ENCODE results near the gene TMEM205.
A peak's percentile ranks its signal among the peaks of the same experiment; 100 is the strongest.
"Not testable (repeated sequence)": the region's sequence is repeated elsewhere in the genome, so short reads cannot be mapped to it uniquely, and the experiment has no call there.

Gene TMEM205

DNA sequence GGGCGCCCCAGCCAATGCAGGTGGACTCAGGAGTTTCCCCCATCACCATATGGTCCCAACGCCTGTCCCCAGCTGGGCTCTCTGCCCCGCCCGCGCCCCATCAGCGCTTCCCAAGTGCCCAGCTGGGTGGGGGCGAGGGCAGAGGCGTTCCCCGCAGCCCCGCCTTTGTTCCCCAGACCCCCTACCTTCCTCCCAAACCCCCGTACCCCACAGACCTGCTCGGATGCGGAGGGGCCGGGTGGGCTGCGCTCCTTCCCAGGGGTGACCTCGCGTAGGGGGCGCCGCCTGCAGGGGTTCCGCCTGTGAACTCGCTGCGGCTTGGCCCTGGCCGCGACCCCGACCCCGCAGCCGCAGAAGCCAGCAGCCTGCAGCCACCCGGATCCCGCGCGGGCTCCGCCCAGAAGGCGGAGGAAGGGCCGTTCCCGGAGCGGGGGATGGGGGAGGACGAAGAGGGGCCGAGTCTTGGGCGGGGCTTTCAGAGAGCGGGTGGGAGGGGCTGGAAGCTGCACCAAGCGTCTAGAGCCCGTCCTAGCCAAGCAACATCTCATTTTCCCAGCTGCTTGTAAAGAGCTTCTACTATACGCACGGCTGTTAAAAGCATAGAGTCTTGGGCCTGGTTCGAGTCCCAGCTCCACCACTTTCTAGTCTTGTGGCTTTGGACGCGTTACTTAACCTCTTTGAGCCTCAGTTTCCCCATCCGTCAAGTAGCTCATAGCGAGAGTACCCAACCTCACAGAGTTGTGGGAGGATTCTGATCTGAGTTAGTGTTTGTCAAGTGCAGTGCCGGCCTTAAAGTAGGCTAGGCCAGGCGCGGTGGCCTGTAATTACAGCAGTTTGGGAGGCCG lies 6.6 kb downstream of the TMEM205 start, which contains the start of gene RAB3D:
Gene RAB3D, minus strand, starts transcription at position 404 of the 845 bp plus-strand sequence. CDS start 2,258 bp downstream, outside the sequence.
- H3K9me3 ChIP-seq: no peaks in the 10 kb centered on the region
- peak within 1 kb of the TSS; percentile 67 to 89 for H3K4me3 ChIP-seq
- DNase-seq: peak; percentile 91 to 97
- TF ChIP-seq CTCF (IDR thresholded peaks at IDR 0.05): no peak
- peaks cover 22 to 46% (median 28%) of the 10 kb centered on the region in 3 donors for H3K36me3 ChIP-seq
- peaks cover 0 to 40% (median 28%) of the 10 kb centered on the region in 4 donors for H3K4me1 ChIP-seq
- H3K27me3 ChIP-seq: no peaks in the 10 kb centered on the region
- H3K27ac ChIP-seq: peak within 1 kb of the TSS; percentile 80 to 81
- intact Hi-C loops (cut with DNase I; ENCODE audit: low total_unique reads): loop anchor here (5.0 kb wide), 1 partner anchor 47 kb away; no protein-coding TSS in a partner anchor

GRCh38 chr19:11338569-11339253 lies 7.4 kb downstream of the TMEM205 start:
- no peak for TF ChIP-seq CTCF (IDR thresholded peaks at IDR 0.05)
- peaks cover 0 to 32% (median 21%) of the 10 kb centered on the region in 4 donors for H3K4me1 ChIP-seq
- DNase-seq: no peak
- intact Hi-C loops (cut with DNase I; ENCODE audit: low total_unique reads): loop anchor here (5.0 kb wide), 1 partner anchor 46 kb away; no protein-coding TSS in a partner anchor
- peaks cover 29 to 54% (median 36%) of the 10 kb centered on the region in 3 donors for H3K36me3 ChIP-seq
- peak overlapping the region; percentile 80 to 81 for H3K27ac ChIP-seq
- peak overlapping the region; percentile 67 to 89 for H3K4me3 ChIP-seq
- H3K9me3 ChIP-seq: no peaks in the 10 kb centered on the region
- no peaks in the 10 kb centered on the region for H3K27me3 ChIP-seq

- Histone ChIP-seq H3K36me3 (peaks cover 35 to 60% (median 41%) of the 10 kb centered on the region in 3 donors), H3K27ac (peak overlapping the region; percentile 80 to 81), H3K4me1 (peaks cover 0 to 26% (median 17%) of the 10 kb centered on the region in 4 donors), H3K27me3 (no peaks in the 10 kb centered on the region), H3K4me3 (peak overlapping the region in 1 of 2 donors; percentile 89), H3K9me3 (no peaks in the 10 kb centered on the region)
- intact Hi-C loops (cut with DNase I; ENCODE audit: low total_unique reads): loop anchor here (5.0 kb wide), 1 partner anchor 46 kb away; no protein-coding TSS in a partner anchor
- TF ChIP-seq CTCF (IDR thresholded peaks at IDR 0.05): no peak
- DNase-seq: no peak
Observed at GRCh38 chr19:11338121-11338520, 7.9 kb downstream of the TMEM205 start.

DNA sequence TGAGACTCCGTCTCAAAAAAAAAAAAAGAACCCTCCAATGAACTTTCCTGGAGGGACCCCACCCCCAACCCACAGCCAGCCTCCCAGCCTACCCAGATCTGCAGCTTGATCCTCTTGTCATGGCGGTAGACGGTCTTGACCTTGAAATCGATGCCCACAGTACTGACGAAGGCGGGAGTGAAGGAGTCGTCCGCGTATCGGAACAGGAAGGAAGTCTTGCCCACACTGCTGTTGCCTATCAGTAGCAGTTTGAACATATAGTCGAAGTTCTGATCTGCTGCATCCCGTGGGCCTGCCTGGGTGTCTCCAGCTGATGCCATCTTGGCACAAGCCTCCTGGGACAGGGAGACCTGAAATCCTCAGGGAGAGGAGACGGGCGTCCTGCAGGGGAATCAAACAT lies 9.0 kb downstream of the TMEM205 start:
- peaks cover 0 to 21% (median 17%) of the 10 kb centered on the region in 4 donors for H3K4me1 ChIP-seq
- no peak for DNase-seq
- H3K27ac ChIP-seq: no peak overlapping the region
- no peak for TF ChIP-seq CTCF (IDR thresholded peaks at IDR 0.05)
- no peaks in the 10 kb centered on the region for H3K27me3 ChIP-seq
- peaks cover 44 to 62% (median 52%) of the 10 kb centered on the region in 3 donors for H3K36me3 ChIP-seq
- H3K9me3 ChIP-seq: no peaks in the 10 kb centered on the region
- no peak overlapping the region for H3K4me3 ChIP-seq
- intact Hi-C loops (cut with DNase I; ENCODE audit: low total_unique reads): loop anchor here (5.0 kb wide), 1 partner anchor 45 kb away; no protein-coding TSS in a partner anchor

- Histone ChIP-seq H3K4me3 (no peak overlapping the region), H3K9me3 (no peaks in the 10 kb centered on the region), H3K4me1 (peaks cover 0 to 21% (median 17%) of the 10 kb centered on the region in 4 donors), H3K27me3 (no peaks in the 10 kb centered on the region), H3K36me3 (peaks cover 44 to 66% (median 49%) of the 10 kb centered on the region in 3 donors), H3K27ac (no peak overlapping the region)
- no peak for DNase-seq
- TF ChIP-seq CTCF (IDR thresholded peaks at IDR 0.05): no peak
- intact Hi-C loops (cut with DNase I; ENCODE audit: low total_unique reads): loop anchor here (5.0 kb wide), 1 partner anchor 43 kb away; no protein-coding TSS in a partner anchor
Observed at GRCh38 chr19:11335449-11336146, 10.5 kb downstream of the TMEM205 start.

DNA sequence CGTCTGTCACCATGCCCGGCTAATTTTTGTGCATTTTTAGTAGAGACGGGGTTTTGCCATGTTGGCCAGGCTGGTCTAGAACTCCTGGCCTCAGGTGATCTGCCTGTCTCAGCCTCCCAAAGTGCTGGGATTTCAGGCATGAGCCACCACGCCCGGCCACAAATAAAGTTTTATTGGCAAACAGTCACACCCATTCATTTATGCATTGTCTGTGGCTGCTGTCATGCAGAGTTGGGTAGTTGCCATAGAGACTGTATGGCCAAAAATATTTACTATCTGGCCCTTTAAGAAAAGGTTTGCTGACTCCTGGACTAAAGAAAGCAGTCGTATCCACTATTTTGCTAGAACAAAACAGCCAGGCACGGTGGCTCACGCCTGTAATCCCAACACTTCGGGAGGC lies 12.2 kb downstream of the TMEM205 start:
- DNase-seq; intact Hi-C loops (cut with DNase I; ENCODE audit: low total_unique reads); H3K9me3 ChIP-seq; H3K4me3 ChIP-seq; H3K27me3 ChIP-seq; H3K4me1 ChIP-seq; H3K27ac ChIP-seq: not testable (repeated sequence)
- peaks cover 50 to 83% (median 59%) of the 10 kb centered on the region in 3 donors for H3K36me3 ChIP-seq

Measured in tibial artery (tissue), 4 donors.